T-helper 2 cell (primary cell): ENCODE measurements around the gene CD200.
A peak's percentile ranks its signal among the peaks of the same experiment; 100 is the strongest.

ENCODE experiments used
- DNase-seq, 5 experiments: peaks; one replicate each; pipeline versions ENCODE4 v3.0.0 to v3.0.0-alpha.2; 2012 to 2022

CD200 gene

GRCh38 chr3:112333381-112334317, 693 bp downstream of the CD200 start:
- peak in 1 of 5 experiments; percentile 49 for DNase-seq

- DNase-seq: no peak
Observed at GRCh38 chr3:112334691-112335433, 1.9 kb downstream of the CD200 start.

- DNase-seq: no peak
Observed at GRCh38 chr3:112335434-112335781, 2.5 kb downstream of the CD200 start.

DNA sequence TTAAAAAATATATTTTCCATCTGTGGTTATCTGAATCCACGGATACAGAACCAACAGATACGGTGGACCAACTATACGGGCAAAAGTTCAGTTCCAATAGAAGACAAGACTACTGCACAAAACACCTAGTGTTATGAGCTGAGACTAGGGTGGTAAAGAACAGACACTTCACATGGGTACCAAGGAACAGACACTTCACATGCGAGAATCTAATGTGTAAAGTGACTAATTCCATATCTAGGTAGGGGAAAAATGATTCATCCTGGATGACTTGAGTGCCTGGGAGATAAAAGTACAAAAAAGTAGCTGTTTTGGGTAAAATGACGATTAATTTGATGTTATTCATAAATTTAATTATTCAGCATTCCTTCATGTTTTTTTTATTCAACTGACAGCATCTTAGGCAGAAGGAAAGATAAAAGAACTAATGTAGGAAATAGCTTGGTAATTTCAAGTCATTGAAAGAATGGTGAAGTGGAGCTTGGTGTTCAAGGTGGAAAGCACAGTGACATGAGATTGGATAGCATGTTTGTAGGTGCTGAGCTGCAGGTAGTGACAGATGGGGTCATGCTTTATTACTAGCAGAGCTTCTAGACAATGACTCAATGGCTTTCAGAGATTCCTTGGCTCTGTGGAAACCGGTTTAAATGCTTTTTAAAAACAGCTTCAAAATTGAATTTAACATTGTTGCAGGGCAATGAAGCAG, 5.2 kb downstream of the CD200 start:
- DNase-seq: no peak

DNA sequence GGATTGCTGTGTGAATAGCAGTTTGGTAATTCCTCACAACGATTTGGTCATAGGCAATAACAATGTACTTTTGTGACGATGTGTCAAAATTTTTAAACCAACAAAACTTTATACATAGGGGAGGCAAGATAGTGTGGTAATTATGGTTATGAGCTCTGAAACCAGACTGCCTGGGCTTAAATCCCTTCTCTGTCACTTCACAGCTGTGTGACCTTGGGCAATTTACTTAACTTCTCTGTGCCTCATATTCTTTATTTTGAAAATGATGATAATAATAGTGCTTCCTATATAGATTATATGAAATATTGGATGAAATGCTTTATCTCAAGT, 5.7 kb downstream of the CD200 start:
- DNase-seq: no peak

- no peak for DNase-seq
Observed at GRCh38 chr3:112339134-112339533, 6.2 kb downstream of the CD200 start.

DNA sequence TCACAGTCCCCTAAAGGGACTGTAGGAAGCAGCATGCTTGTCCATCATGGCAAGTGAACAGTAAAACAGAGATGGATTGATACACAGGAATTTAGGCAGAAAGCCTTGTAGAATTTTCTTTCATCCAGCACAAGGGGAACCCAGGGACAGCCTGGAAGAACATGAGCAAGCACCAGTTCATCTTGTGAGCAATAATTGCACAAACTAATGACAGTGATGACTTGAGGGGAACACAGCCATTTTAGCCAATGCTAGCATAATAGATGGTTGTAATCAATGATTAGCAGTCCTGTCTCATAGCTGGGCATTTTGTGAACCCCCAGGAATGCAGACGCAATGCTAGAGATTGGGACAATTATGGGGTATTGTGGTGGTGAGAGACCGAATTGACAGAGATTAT, 6.7 kb downstream of the CD200 start:
- DNase-seq: no peak

GRCh38 chr3:112341386-112341785, 8.4 kb downstream of the CD200 start:
- no peak for DNase-seq

- no peak for DNase-seq
Observed at GRCh38 chr3:112345681-112346080, 12.7 kb downstream of the CD200 start.

GRCh38 chr3:112346491-112347122, 13.7 kb downstream of the CD200 start:
- DNase-seq: no peak

DNA sequence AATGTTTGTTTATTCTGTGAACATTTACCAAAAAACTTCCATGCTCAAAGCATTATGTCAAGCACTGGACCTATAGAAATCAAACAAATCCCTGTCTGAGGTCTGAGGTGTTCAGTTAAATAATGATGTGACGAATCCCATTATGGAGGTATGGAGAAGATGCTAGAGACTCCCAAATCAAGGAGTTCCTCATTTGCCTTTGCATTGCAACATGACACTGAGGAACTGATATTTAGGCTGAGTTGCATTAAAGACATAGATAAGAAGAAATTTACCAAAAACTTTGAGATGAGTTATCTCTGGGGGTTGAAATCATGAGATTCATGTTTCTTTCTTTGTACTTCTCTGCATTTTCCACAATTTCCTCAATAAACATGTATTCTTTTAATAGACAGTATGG, 16.0 kb downstream of the CD200 start:
- DNase-seq: no peak

DNA sequence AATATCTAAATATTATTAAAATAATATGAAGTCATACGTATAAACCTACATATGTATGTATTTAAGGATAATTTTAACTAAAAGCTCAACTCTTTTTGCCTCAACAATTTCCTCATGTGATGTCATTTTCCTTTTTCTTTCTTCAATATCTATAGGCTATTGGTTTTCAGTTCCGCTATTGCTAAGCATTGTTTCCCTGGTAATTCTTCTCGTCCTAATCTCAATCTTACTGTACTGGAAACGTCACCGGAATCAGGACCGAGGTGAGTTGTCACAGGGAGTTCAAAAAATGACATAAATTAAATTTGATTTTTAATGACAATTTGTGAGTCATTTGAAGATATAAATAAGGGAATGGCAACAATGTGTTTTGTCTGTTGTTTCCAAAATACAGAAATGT, 16.6 kb downstream of the CD200 start:
- DNase-seq: no peak

DNA sequence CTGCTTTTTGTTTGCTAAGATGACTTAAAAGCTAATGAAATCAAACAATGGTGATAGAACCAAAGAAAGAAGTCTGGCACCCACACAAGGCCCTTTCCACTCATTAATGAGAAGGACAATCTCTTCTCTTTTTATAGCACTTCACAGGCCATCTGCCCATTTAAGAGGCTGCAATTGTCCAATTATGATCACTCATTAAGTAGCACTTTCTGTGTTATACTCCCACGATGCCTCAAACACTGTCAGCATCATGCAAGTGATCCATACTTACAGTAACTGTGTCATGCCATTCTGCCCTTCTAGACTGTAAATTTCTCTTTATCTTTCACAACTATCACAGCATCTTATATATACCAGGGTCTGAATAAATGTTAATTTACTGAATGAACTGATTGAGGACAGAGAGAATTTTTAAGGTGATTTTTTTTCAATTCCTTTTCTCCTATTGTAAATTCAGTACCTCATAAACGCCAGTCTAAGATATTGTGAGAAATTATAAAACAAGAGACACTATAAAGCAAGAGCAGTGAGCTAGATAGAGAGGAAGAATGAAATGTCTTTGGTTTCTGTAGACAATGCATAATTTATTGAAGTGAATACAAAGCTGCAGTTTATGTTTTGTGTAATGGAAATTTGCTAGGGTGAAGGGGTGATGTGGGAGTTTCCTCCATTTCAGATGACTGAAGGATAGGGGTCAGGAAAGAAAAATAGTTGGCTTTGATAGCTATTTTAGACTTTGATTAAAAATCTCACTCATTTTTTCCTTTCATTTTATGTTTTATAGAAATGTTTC, 17.3 kb downstream of the CD200 start:
- DNase-seq: no peak

DNA sequence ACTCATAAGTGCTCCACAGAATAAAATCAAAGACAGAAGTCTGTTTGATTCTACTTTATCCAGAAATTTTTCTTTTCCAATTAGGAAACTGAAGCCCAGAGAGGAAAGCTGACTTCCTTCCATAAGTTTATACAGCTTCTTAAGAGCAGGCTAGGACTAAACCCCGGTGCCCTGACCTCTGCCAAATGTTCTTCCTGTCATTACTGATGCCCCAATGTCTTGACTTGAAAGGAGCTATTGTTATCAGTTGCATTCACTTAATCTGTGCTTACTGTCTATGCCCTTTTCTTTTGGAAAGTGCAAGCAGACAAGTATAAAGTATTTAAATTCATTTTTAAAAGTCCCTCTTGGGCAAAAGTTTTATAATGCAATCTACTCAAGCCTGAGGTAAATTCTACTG, 18.1 kb downstream of the CD200 start:
- DNase-seq: no peak

- DNase-seq: no peak
Observed at GRCh38 chr3:112351823-112352222, 18.9 kb downstream of the CD200 start.

GRCh38 chr3:112352720-112353119, 19.8 kb downstream of the CD200 start:
- DNase-seq: no peak

- no peak for DNase-seq
Observed at GRCh38 chr3:112353365-112353764, 20.4 kb downstream of the CD200 start.

- no peak for DNase-seq
Observed at GRCh38 chr3:112354642-112355306, 21.8 kb downstream of the CD200 start.

- no peak for DNase-seq
Observed at GRCh38 chr3:112355307-112355687, 22.3 kb downstream of the CD200 start.

- DNase-seq: peak in 2 of 5 experiments; percentile 2 to 55
Observed at GRCh38 chr3:112357930-112358780, 25.2 kb downstream of the CD200 start.

- no peak for DNase-seq
Observed at GRCh38 chr3:112360561-112360960, 27.6 kb downstream of the CD200 start.
